Measurements from ENCODE around the gene CAV3. TPM values are rescaled to one million over a fixed set of nuclear protein-coding genes. Genes with fewer than 3 reads are reported as not detected.

CAV3 gene
- total and polyA plus RNA-seq, 10 of the 15 experiments (the other 5 are each of a cell fraction or from before 2014, with no cell fraction given), result not detected

- no peak for TF ChIP-seq IRF5 (IDR thresholded peaks at IDR 0.05; ENCODE audit: borderline replicate concordance)
Observed at GRCh38 chr3:8757551-8758518, 24.2 kb downstream of the CAV3 start (continued).

GRCh38 chr3:8759038-8759707, 25.6 kb downstream of the CAV3 start:
- in situ Hi-C loops (cut with MboI), result no loop called here
- no peak for TF ChIP-seq ELK1 (IDR thresholded peaks at IDR 0.05; ENCODE audit: low read depth, low read length)
- no peak for TF ChIP-seq IRF4 (IDR thresholded peaks at IDR 0.05; ENCODE audit: low read depth, low read length)
- no peak for TF ChIP-seq DPF2 (IDR thresholded peaks at IDR 0.05)
- no peak for TF ChIP-seq NFYB (IDR thresholded peaks at IDR 0.05; ENCODE audit: insufficient read depth, low read depth, low read length)
- no peak for TF ChIP-seq RUNX3 (IDR thresholded peaks at IDR 0.05; ENCODE audit: low read length)
- no peak for TF ChIP-seq NFIC (IDR thresholded peaks at IDR 0.05; ENCODE audit: low read depth, low read length)
- no peak for TF ChIP-seq CBX3 (IDR thresholded peaks at IDR 0.05; ENCODE audit: borderline replicate concordance, low read depth)
- no peak for TF ChIP-seq ETV6 (conservative IDR thresholded peaks at IDR 0.05 in 1 of 2, IDR thresholded peaks at IDR 0.05 in 1 of 2; ENCODE audit: borderline replicate concordance in 1 of 2, low read depth in 1 of 2)
- no peak for TF ChIP-seq SP1 (IDR thresholded peaks at IDR 0.05; ENCODE audit: low read depth, low read length)
- TF ChIP-seq IKZF2 (IDR thresholded peaks at IDR 0.05), result no peak
- TF ChIP-seq CEBPZ (IDR thresholded peaks at IDR 0.05; ENCODE audit: low read depth, low read length), result no peak

More at GRCh38 chr3:8759038-8759707, 25.6 kb downstream of the CAV3 start:
- peaks cover 0 to 1% of the 10 kb centered on the region in 2 experiments; a peak in 1 of 4 replicates for H3K36me3 ChIP-seq (ENCODE audit: control insufficient read depth in 2 of 2, insufficient read depth in 2 of 2, low read length in 1 of 2)
- ChIA-PET POLR2A (no interaction called here), RAD21 (ENCODE audit: unreplicated experiment) (no interaction called here), SMC1A (ENCODE audit: uncharacterized antibody, unreplicated experiment) (no interaction called here), CTCF (interaction anchor here (0.8 to 5.0 kb wide), 2 partner anchors 11 to 45 kb away, joined by 5 to 38 read pairs; partner anchors contain the start of gene OXTR)
- intact Hi-C loops (cut with micrococcal nuclease; ENCODE audit: unreplicated experiment), result no loop called here
- H3K9ac ChIP-seq (ENCODE audit: control insufficient read depth, insufficient read depth, low read length), result no peak overlapping the region
- no peak for ATAC-seq
- FAIRE-seq, result no peak
- WGBS (ENCODE audit: insufficient coverage, insufficient replicate concordance, low lambda C conversion rate, missing lambda C conversion rate), result 86% methylated on average over 7 of the region's 7 CpGs
- no peaks in the 10 kb centered on the region for H4K20me1 ChIP-seq (ENCODE audit: control insufficient read depth, insufficient read depth)
- no peak overlapping the region for H3K4me3 ChIP-seq
- no peak overlapping the region for H3K27ac ChIP-seq (ENCODE audit: control insufficient read depth, insufficient read depth)
- no peaks in the 10 kb centered on the region; the same call in 1 of the 2 replicates for H3K4me1 ChIP-seq (ENCODE audit: control insufficient read depth, insufficient read depth, low read length)
- H3K4me2 ChIP-seq (ENCODE audit: control insufficient read depth, insufficient read depth), result no peak overlapping the region
- no peak for DNase-seq (ENCODE audit: low read depth, low spot score)
- BruUV-seq (replicated peaks), result no TSS peak
- H3K79me2 ChIP-seq (ENCODE audit: control insufficient read depth, insufficient read depth, low read length), result no peaks in the 10 kb centered on the region
- H3K9me3 ChIP-seq (replicated peaks; ENCODE audit: control insufficient read depth, insufficient read depth, low read length), result no peaks in the 10 kb centered on the region
- H2AFZ ChIP-seq (ENCODE audit: control insufficient read depth, low read depth, low read length), result no peak overlapping the region
- H3K27me3 ChIP-seq (replicated peaks in 1 of 2; ENCODE audit: control insufficient read depth in 2 of 2, insufficient read depth in 2 of 2, low read length in 1 of 2), result no peaks in the 10 kb centered on the region
